Neural cell (in vitro differentiated cells): ENCODE measurements around the gene NTN4. TPM values are rescaled to one million over a fixed set of nuclear protein-coding genes. Genes with fewer than 3 reads are reported as not detected.

ENCODE experiments used
- H2AFZ ChIP-seq: fragments of 200-600, 300-800 bp; sonication (generic), shearing (Covaris generic); 2 replicates; pipeline ENCODE4 v1.6.0; 2014; ENCODE audit warnings: low read depth, mild to moderate bottlenecking, antibody characterized with exemption, low read length, moderate library complexity
- H3F3A ChIP-seq: fragments of 200-600 bp; shearing (Covaris generic); 2 replicates; pipeline ENCODE4 v1.6.1; 2016; ENCODE audit warnings: mild to moderate bottlenecking, moderate library complexity, mixed read lengths, antibody characterized with exemption, low read length; ENCODE audit not compliant: insufficient read depth, poor library complexity, severe bottlenecking
- H3K27ac ChIP-seq: fragments of 200-600, 300-800 bp; sonication (generic), shearing (Covaris generic); 2 replicates; pipeline ENCODE4 v1.5.1; 2014; ENCODE audit warnings: mild to moderate bottlenecking, low read length, moderate library complexity
- H3K27me3 ChIP-seq: fragments of 300-800, 200-600 bp; sonication (generic), shearing (Covaris generic); 2 replicates; pipeline ENCODE4 v1.6.0; 2014; ENCODE audit warnings: mild to moderate bottlenecking, low read depth, low read length, moderate library complexity; ENCODE audit not compliant: insufficient read depth
- H3K36me3 ChIP-seq: fragments of 300-800, 200-600 bp; sonication (generic), shearing (Covaris generic); 2 replicates; pipeline ENCODE4 v1.5.1; 2014; ENCODE audit warnings: mild to moderate bottlenecking, antibody characterized with exemption, low read length, moderate library complexity; ENCODE audit not compliant: insufficient read depth
- H3K4me2 ChIP-seq: fragments of 300-800, 200-600 bp; sonication (generic), shearing (Covaris generic); 2 replicates; pipeline ENCODE4 v1.6.0; 2014; ENCODE audit warnings: mild to moderate bottlenecking, low read length
- H3K4me3 ChIP-seq: fragments of 300-800, 200-600 bp; sonication (generic), shearing (Covaris generic); 2 replicates; pipeline ENCODE4 v1.5.1; 2014; ENCODE audit warnings: mild to moderate bottlenecking, low read length, moderate library complexity
- H3K79me2 ChIP-seq: fragments of 200-600 bp; shearing (Covaris generic); replicated peaks from 2 replicates; pipeline ENCODE4 v1.6.0; 2014; ENCODE audit warnings: mild to moderate bottlenecking, low read length, moderate library complexity; ENCODE audit not compliant: insufficient read depth
- H3K9ac ChIP-seq: fragments of 300-800, 200-600 bp; sonication (generic), shearing (Covaris generic); 2 replicates; pipeline ENCODE4 v1.6.1; 2016; ENCODE audit warnings: mild to moderate bottlenecking, low read length, mixed read lengths
- H3K9me2 ChIP-seq: fragments of 200-600 bp; shearing (Covaris generic); 2 replicates; pipeline ENCODE4 v1.6.1; 2016; ENCODE audit warnings: mild to moderate bottlenecking, low read length, mixed read lengths; ENCODE audit not compliant: insufficient read depth
- H3K9me3 ChIP-seq: fragments of 200-600, 300-800 bp; sonication (generic), shearing (Covaris generic); 2 replicates; pipeline ENCODE4 v1.6.1; 2016; ENCODE audit warnings: mild to moderate bottlenecking, mixed run types, low read length, moderate library complexity, mixed read lengths
- H4K20me1 ChIP-seq: fragments of 200-600 bp; shearing (Covaris generic); 2 replicates; pipeline ENCODE4 v1.6.1; 2016; ENCODE audit warnings: mild to moderate bottlenecking, mixed run types; ENCODE audit not compliant: insufficient read depth
- CTCF ChIP-seq: fragments of 450-650 bp; IDR thresholded peaks from 2 replicates; pipeline ENCODE4 v1.5.1; 2014; ENCODE audit warnings: antibody characterized with exemption, mild to moderate bottlenecking, moderate library complexity; ENCODE audit not compliant: poor library complexity, severe bottlenecking
- EP300 ChIP-seq: fragments of 450-650 bp; conservative IDR thresholded peaks from 2 replicates; pipeline ENCODE4 v1.6.1; 2014; ENCODE audit warnings: antibody characterized with exemption, mild to moderate bottlenecking, moderate library complexity; ENCODE audit not compliant: poor library complexity, severe bottlenecking
- EZH2 ChIP-seq: fragments of 200-600, 300-800 bp; shearing (Covaris generic), sonication (generic); IDR thresholded peaks from 2 replicates; pipeline ENCODE4 v1.6.1; 2014; ENCODE audit warnings: antibody characterized with exemption, low read length, borderline replicate concordance, mild to moderate bottlenecking; ENCODE audit not compliant: insufficient read depth, poor library complexity, severe bottlenecking
- MXI1 ChIP-seq: fragments of 450-650 bp; conservative IDR thresholded peaks from 2 replicates; pipeline ENCODE4 v1.6.1; 2014; ENCODE audit warnings: antibody characterized with exemption, mild to moderate bottlenecking; ENCODE audit not compliant: poor library complexity, severe bottlenecking
- POLR2AphosphoS5 ChIP-seq: IDR thresholded peaks from 2 replicates; pipeline ENCODE4 v1.6.1; 2012
- RAD21 ChIP-seq: fragments of 450-650 bp; conservative IDR thresholded peaks from 2 replicates; pipeline ENCODE4 v1.6.1; 2014; ENCODE audit warnings: antibody characterized with exemption, mild to moderate bottlenecking, moderate library complexity
- REST ChIP-seq: IDR thresholded peaks from 2 replicates; pipeline ENCODE4 v1.6.1; 2012; ENCODE audit warnings: borderline replicate concordance
- SMC3 ChIP-seq: fragments of 450-650 bp; conservative IDR thresholded peaks from 2 replicates; pipeline ENCODE4 v1.6.1; 2014; ENCODE audit warnings: antibody characterized with exemption, mild to moderate bottlenecking, moderate library complexity; ENCODE audit not compliant: poor library complexity
- TAF1 ChIP-seq: IDR thresholded peaks from 2 replicates; pipeline ENCODE4 v1.6.1; 2012; ENCODE audit warnings: low read depth
- polyA plus RNA-seq: library from polyadenylated mRNA; depleted of rRNA; stranded (reverse); fragments of >200 nt; gene quantifications from 2 replicates; pipeline ENCODE4 v1.2.3, GENCODE V29; 2014

Gene NTN4
- polyA plus RNA-seq, 1 donor from 2014 or later: 12.4 TPM

GRCh38 chr12:95629392-95629791, 161.2 kb downstream of the NTN4 start:
- no peaks in the 10 kb centered on the region for H3K9me2 ChIP-seq
- H3K9me3 ChIP-seq: no peaks in the 10 kb centered on the region
- no peaks in the 10 kb centered on the region for H3F3A ChIP-seq
- no peak overlapping the region for H3K4me3 ChIP-seq
- H3K27ac ChIP-seq: no peak overlapping the region
- no peaks in the 10 kb centered on the region for H3K79me2 ChIP-seq
- no peaks in the 10 kb centered on the region for H3K27me3 ChIP-seq
- no peak overlapping the region for H2AFZ ChIP-seq
- no peaks in the 10 kb centered on the region for H4K20me1 ChIP-seq
- no peaks in the 10 kb centered on the region for H3K36me3 ChIP-seq
- no peak overlapping the region for H3K9ac ChIP-seq
- no peak overlapping the region for H3K4me2 ChIP-seq
- TF ChIP-seq CTCF: no peak
- no peak for TF ChIP-seq TAF1
- no peak for TF ChIP-seq RAD21

- Histone ChIP-seq H3K36me3 (no peaks in the 10 kb centered on the region), H3K4me3 (no peak overlapping the region), H3K27me3 (no peaks in the 10 kb centered on the region), H3K79me2 (no peaks in the 10 kb centered on the region), H3K9me2 (no peaks in the 10 kb centered on the region), H4K20me1 (no peaks in the 10 kb centered on the region), H3K4me2 (no peak overlapping the region), H3K9ac (no peak overlapping the region), H3F3A (no peaks in the 10 kb centered on the region), H2AFZ (no peak overlapping the region), H3K9me3 (no peaks in the 10 kb centered on the region), H3K27ac (no peak overlapping the region)
- no peak for TF ChIP-seq RAD21
- no peak for TF ChIP-seq EP300
- no peak for TF ChIP-seq TAF1
- TF ChIP-seq REST: no peak
- no peak for TF ChIP-seq CTCF
- TF ChIP-seq MXI1: no peak
- TF ChIP-seq POLR2AphosphoS5: no peak
- no peak for TF ChIP-seq SMC3
- no peak for TF ChIP-seq EZH2
Measured at GRCh38 chr12:95626854-95627253, 163.7 kb downstream of the NTN4 start.
